Bronchial epithelial cell (primary cell): Measurements from ENCODE around the gene FIGNL2. TPM values are rescaled to one million over a fixed set of nuclear protein-coding genes. Genes with fewer than 3 reads are reported as not detected.

Experiments
- DNase-seq: peaks from one replicate; pipeline ENCODE4 v3.0.0-alpha.2; 2010; ENCODE audit warnings: low read depth
- FAIRE-seq: peaks from 2 replicates; lab custom pipeline; 2011; peaks lifted over from hg19 to GRCh38; lab: Jason Lieb, UNC
- H3K27me3 ChIP-seq: 2 replicates; pipeline ENCODE4 v1.5.1; 2011; ENCODE audit warnings: low read length; ENCODE audit not compliant: control insufficient read depth, insufficient read depth
- H3K36me3 ChIP-seq: 2 replicates; pipeline ENCODE4 v1.5.1; 2011; ENCODE audit warnings: low read length; ENCODE audit not compliant: control insufficient read depth, insufficient read depth
- H3K4me3 ChIP-seq: 2 replicates; pipeline ENCODE4 v1.5.1; 2011; ENCODE audit warnings: mild to moderate bottlenecking, low read depth, low read length, control low read depth
- total RNA-seq: library from RNA; depleted of rRNA; stranded (reverse); fragments of >200 nt; gene quantifications from 2 replicates; pipeline ENCODE4 v1.2.1, GENCODE V29; 2014
- TF ChIP-seq, protein P1 (sequence below): IDR thresholded peaks from 2 replicates; pipeline ENCODE4 v1.5.1; 2011; ENCODE audit warnings: mild to moderate bottlenecking, moderate library complexity, low read length, control low read depth, inconsistent platforms; ENCODE audit not compliant: insufficient read depth, severe bottlenecking

FIGNL2 gene
- total RNA-seq, 1 donor from 2014 or later = not detected

DNA sequence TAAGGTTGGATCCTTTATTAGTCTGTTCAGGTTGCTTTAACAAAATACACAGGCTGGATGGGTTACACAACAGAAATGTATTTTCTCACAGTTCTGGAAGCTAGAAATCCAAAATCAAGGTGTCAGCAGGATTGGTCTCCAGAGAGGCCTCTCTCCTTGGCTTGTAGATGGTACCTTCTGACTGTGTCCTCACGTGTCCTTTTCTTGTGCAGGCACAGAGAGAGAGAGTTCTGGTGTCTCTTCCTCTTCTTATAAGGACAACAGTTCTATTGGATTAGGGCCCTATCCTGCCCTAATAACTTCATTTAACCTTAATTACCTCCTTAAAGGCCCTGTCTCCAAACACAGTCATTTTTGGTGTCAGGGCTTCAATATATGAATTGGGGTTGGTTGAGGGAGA lies 34.8 kb upstream of the FIGNL2 start:
- FAIRE-seq (no peak), DNase-seq (no peak)
- TF ChIP-seq, protein P1, sequence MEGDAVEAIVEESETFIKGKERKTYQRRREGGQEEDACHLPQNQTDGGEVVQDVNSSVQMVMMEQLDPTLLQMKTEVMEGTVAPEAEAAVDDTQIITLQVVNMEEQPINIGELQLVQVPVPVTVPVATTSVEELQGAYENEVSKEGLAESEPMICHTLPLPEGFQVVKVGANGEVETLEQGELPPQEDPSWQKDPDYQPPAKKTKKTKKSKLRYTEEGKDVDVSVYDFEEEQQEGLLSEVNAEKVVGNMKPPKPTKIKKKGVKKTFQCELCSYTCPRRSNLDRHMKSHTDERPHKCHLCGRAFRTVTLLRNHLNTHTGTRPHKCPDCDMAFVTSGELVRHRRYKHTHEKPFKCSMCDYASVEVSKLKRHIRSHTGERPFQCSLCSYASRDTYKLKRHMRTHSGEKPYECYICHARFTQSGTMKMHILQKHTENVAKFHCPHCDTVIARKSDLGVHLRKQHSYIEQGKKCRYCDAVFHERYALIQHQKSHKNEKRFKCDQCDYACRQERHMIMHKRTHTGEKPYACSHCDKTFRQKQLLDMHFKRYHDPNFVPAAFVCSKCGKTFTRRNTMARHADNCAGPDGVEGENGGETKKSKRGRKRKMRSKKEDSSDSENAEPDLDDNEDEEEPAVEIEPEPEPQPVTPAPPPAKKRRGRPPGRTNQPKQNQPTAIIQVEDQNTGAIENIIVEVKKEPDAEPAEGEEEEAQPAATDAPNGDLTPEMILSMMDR = no peak
- Histone ChIP-seq H3K36me3 (no peaks in the 10 kb centered on the region), H3K27me3 (peaks cover 1% of the 10 kb centered on the region), H3K4me3 (no peak overlapping the region)

DNA sequence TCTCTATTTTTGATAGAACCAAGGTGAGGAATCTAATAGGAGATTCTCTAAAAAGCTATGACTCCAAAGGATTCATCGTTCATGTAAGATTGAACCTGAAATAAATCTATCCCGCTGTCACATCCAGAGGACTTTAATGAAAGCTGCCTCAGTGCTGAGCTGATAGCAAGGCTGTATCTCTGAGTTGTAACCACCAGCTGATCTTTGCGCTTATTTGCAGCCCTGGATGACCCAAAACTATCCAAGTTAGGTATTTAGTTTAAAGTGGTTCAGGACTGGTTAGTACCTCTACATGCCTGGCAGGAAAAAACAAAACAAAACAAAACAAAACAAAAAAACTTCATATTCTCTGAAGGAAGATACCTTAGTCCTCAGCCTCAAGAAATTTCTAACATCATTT lies 30.6 kb upstream of the FIGNL2 start:
- H3K27me3 ChIP-seq = peaks cover 6% of the 10 kb centered on the region
- H3K36me3 ChIP-seq = no peaks in the 10 kb centered on the region
- FAIRE-seq = no peak
- no peak overlapping the region for H3K4me3 ChIP-seq
- TF ChIP-seq, protein P1 = no peak
- DNase-seq = no peak

DNA sequence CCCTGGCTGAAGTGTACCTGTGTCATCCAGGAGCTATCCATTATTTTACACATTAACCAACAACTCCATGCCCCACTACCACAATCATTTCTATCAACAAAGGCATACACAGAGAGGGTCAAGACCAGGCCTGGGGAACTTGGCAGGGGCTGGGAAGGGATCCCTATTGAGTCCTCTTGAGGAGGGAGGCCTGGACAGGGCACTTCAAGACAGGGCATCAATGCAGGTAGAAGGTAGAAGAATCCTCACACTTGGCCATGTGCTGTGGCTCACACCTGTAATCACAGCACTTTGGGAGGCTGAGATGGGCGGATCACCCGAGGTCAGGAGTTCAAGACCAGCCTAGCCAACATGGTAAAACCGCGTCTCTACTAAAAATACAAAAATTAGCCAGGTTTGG lies 26.0 kb upstream of the FIGNL2 start:
- H3K4me3 ChIP-seq = no peak overlapping the region
- TF ChIP-seq, protein P1 = no peak
- peaks cover 19% of the 10 kb centered on the region for H3K27me3 ChIP-seq
- FAIRE-seq = no peak
- DNase-seq = no peak
- H3K36me3 ChIP-seq = no peaks in the 10 kb centered on the region

DNA sequence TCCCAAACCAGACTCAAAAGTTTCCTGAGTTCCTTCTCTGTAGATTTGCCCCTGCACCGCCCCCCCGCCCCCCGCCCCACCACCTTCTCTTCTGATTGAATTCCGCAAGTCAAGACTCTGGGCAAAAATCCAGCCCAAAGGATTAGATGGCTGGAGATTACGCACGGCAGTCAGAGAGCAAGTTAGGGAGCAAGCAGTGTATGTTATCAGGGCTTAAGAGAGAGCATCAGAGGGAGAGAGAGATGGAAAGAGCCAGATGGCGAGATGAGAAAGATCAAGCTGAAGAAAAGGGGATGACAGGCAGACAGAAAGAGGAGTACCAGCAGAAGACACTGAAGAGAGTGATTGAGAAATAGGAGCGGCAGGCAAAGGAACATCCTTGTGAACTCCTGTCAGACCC lies 25.5 kb upstream of the FIGNL2 start:
- Histone ChIP-seq H3K4me3 (no peak overlapping the region), H3K27me3 (peaks cover 23% of the 10 kb centered on the region), H3K36me3 (no peaks in the 10 kb centered on the region)
- DNase-seq = no peak
- FAIRE-seq = no peak
- TF ChIP-seq, protein P1 = no peak

DNA sequence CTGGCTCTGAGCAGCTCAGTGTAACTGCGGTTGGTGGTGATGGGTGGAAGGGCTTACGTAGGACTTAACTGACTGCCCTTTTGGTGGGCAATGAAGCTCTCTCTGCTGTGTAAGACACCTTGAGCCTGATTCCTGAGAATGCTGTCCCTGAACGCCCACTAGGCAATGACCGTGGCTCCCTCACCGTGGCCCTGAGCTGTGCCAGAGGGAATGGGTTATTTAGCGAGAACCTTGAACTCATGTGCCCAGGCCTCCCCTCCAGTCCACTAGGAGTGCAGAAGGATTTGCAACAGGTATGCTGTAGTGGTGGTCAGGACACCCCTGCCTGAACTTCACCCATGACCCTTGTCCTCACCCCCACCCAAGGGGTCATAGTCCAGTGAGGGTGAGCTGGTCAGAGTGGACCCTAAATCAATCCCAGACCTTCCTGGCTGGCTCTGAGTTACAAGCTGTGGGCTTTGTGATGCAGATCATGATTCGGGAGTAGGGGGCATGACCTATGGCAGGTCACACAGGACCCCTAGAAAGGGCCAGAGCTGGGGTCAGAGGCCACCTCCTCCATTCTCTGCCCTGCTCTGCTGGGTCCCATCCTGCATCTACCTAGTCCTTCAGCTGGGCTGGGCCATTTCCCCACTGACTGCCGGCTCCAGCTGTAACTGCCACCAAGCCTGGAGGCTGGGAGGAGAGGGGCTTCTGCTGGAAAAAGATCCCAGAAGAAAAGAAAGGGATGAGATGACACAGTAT lies 24.9 kb upstream of the FIGNL2 start:
- Histone ChIP-seq H3K36me3 (no peaks in the 10 kb centered on the region), H3K27me3 (peaks cover 29% of the 10 kb centered on the region), H3K4me3 (no peak overlapping the region)
- DNase-seq = no peak
- no peak for FAIRE-seq
- TF ChIP-seq, protein P1 = no peak

DNA sequence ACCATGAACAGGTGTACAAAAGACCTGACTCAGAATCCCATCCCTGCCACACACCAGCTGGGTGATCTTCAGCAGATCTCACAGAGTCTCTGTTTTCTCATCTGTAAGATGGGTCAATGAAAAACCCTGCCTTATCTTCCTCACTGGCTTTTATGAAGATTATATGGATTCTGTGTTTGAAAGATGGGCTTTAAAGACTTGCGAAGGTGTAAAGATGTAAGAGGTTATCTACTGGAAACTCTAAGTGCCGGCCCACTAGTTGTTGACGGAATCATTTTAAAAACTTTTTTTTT lies 24.1 kb upstream of the FIGNL2 start:
- DNase-seq (no peak), FAIRE-seq (no peak)
- H3K36me3 ChIP-seq = no peaks in the 10 kb centered on the region
- TF ChIP-seq, protein P1 = no peak
- peaks cover 30% of the 10 kb centered on the region for H3K27me3 ChIP-seq
- no peak overlapping the region for H3K4me3 ChIP-seq
